Astrocyte of the cerebellum (primary cell): ENCODE data around the gene PPP3CA.

Experiments used
- DNase-seq: peaks from one replicate; pipeline ENCODE4 v3.0.0-alpha.2; 2011; ENCODE audit warnings: low read depth
- H3K4me3 ChIP-seq: 2 replicates; pipeline ENCODE4 v1.5.1; 2011; ENCODE audit warnings: mild to moderate bottlenecking, low read depth, low read length, moderate library complexity
- CTCF ChIP-seq: IDR thresholded peaks from 2 replicates; pipeline ENCODE4 v1.5.1; 2012; ENCODE audit warnings: low read length, low read depth, moderate library complexity, mild to moderate bottlenecking; ENCODE audit errors: missing control alignments
- in situ Hi-C: cut with HindIII; loops from 2 replicates; pipeline ENCODE4 v1.10.0; 2017; ENCODE audit warnings: low sequenced_read_pairs

The PPP3CA gene

DNA sequence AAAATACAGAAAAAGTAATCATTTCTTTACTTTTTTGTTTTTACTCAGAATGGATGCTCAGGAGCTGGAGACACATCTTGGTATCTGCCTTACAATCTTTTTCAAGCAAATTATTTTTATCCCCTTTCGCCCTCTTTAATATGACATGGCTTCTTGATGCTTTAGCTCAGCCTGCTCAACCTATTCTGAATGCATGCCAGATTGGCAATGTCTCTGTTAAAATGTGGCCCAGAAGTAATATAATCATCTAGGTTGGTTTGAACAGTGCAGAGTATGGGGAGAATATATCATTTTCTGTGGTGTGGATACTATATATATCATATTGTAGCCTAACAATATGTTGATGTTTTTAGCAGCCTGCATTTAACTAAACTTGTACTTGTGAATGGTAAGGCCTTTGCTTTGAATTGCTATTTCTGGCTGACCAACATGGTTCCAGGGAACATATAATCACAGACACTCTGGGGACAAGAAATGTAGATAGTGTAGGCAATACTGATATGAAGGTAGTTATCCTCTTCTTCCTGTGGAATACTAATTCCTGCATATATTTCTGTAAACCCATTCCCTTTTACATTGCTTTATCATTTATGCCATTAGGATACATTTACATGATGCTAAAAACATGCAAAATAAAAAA lies 282.7 kb downstream of the PPP3CA start:
- H3K4me3 ChIP-seq, result no peak overlapping the region
- in situ Hi-C loops, result no loop called here
- DNase-seq, result no peak
- TF ChIP-seq CTCF, result no peak

GRCh38 chr4:101055392-101055791 lies 291.9 kb downstream of the PPP3CA start:
- H3K4me3 ChIP-seq, result no peak overlapping the region
- in situ Hi-C loops, result no loop called here
- TF ChIP-seq CTCF, result no peak
- DNase-seq, result no peak

DNA sequence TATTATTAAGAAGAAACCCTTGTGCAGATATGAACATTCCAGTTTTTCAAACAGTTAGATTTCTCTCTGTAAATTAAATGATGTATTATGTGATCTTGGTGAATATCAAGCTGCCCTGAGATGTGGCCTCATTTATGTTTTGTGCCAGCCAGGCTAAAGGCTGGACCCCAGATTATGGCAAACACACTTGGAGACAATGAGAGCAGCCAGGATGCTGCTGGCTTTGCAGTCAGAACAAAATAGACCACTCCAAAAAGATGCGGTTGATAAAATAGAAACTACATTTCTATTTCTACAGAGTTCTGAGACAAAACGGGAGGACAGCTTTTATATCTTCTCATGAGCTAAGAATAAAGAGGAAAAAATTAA lies 296.5 kb downstream of the PPP3CA start:
- H3K4me3 ChIP-seq, result no peak overlapping the region
- DNase-seq, result no peak
- no peak for TF ChIP-seq CTCF
- in situ Hi-C loops, result no loop called here

GRCh38 chr4:101050088-101050836 lies 297.1 kb downstream of the PPP3CA start:
- no peak for DNase-seq
- in situ Hi-C loops, result no loop called here

DNA sequence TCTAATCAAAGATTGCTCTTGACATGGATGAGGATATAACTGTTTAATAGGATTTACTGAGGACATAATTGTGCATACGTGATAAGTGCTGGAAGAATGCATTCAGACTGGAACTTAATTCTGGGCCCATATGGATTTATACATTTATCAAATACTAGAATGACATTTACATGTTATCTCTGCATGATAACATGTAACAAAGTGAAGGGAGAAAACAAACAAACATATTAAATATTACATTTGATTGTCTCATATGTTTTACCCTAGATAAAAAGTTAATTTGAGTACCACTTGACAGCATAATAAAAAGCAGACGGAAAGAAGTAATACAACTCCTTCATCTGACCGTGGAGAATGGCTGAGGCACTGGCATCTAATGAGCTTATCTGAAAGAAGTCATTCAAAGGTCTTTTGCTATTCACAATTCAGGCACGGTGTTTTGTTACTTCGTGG lies 297.8 kb downstream of the PPP3CA start:
- no peak for DNase-seq
- H3K4me3 ChIP-seq, result no peak overlapping the region
- TF ChIP-seq CTCF, result no peak
- in situ Hi-C loops, result no loop called here

More at GRCh38 chr4:101050088-101050836, 297.1 kb downstream of the PPP3CA start:
- TF ChIP-seq CTCF, result no peak
- no peak overlapping the region for H3K4me3 ChIP-seq

DNA sequence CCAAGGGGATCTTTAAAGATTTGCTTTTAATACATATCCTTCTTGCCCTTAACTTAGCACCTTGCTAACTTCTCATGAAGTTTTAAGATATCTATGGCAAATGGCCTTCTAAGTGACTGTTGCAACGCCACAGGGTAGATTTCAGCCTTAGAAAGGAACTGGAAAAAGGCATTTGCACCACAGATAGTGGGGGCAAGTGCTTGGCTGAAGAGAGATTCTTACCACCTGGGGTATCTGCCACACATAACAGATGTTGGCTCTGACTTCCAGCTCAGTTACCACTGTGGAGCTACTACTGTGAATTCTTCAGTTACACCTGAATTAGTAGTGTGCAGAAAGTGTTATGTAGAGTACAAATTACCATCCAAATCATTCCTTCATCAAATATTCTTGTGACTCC lies 302.6 kb downstream of the PPP3CA start:
- in situ Hi-C loops, result no loop called here
- TF ChIP-seq CTCF, result no peak
- no peak for DNase-seq
- no peak overlapping the region for H3K4me3 ChIP-seq
